Esophagus squamous epithelium (tissue), 4 donors: ENCODE measurements around the gene APBA2.

Source experiments
- POLR2A ChIP-seq, 4 donors: fragments of 450-650 bp; IDR thresholded peaks; one replicate each; pipeline ENCODE4 v1.6.1; 2017; ENCODE audit warnings: antibody characterized with exemption in 4 of 4, mild to moderate bottlenecking in 4 of 4, moderate library complexity in 3 of 4
- TF ChIP-seq, protein P1 (sequence below), 6 experiments: fragments of 450-650 bp in 4 of 6; fragments of 200-600 bp in 2 of 6; sonication (generic) in 2 of 6; IDR thresholded peaks; one replicate each; pipeline ENCODE4 v1.5.1; 2016 to 2019; ENCODE audit warnings: antibody characterized with exemption in 6 of 6, mild to moderate bottlenecking in 4 of 6, moderate library complexity in 4 of 6

DNA sequence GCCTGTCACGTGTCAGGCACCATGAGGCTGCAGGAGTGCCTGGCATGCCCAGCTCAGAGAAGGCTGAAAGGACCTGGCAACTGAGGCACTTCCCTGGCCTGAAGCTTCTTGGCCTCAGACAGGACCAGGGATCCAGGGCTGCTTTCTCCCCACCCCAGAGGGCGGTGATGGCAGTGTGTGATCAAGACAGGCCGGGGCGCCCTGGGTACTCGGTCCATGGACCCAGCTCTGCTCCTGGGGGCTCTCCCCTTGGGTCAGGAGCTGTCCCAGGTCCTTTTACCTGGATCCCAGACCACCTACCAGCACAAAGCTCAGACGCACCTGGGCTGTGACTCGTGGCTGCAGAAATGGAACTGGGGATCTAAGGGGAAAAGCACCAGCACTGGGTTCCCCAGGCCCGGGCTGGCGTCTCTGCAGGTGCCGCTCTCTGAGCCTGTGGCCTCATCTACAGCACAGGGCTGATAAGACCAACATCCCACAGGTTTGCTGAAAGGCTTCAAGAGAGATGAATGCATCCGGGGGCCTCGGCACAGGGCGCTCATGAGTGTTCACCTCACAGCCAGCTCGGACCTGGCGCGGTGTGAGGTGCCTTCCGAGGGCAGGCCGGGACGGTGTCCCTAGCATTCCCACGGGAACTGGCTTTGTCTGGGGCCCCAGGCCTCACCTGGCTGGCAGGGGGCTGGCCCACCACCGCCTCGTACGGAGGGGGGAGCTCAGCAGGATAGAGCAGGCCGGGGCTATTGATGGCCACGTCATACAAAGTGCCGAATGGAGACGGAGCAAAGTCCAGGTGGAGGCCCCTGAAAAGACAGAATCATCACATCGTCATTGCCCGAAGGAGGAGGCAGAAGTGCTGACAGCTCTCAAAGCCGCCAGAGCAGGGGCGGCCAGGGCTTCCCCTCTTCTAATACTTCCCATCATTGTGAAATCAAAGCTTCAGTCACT is 250.2 kb downstream of the APBA2 start:
- TF ChIP-seq, protein P1, sequence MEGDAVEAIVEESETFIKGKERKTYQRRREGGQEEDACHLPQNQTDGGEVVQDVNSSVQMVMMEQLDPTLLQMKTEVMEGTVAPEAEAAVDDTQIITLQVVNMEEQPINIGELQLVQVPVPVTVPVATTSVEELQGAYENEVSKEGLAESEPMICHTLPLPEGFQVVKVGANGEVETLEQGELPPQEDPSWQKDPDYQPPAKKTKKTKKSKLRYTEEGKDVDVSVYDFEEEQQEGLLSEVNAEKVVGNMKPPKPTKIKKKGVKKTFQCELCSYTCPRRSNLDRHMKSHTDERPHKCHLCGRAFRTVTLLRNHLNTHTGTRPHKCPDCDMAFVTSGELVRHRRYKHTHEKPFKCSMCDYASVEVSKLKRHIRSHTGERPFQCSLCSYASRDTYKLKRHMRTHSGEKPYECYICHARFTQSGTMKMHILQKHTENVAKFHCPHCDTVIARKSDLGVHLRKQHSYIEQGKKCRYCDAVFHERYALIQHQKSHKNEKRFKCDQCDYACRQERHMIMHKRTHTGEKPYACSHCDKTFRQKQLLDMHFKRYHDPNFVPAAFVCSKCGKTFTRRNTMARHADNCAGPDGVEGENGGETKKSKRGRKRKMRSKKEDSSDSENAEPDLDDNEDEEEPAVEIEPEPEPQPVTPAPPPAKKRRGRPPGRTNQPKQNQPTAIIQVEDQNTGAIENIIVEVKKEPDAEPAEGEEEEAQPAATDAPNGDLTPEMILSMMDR (IDR thresholded peaks at IDR 0.05), result no peak
- TF ChIP-seq POLR2A (IDR thresholded peaks at IDR 0.05), result no peak
